GM23338 (cell line): ENCODE data around the gene FBXO38. TPM values are rescaled to one million over a fixed set of nuclear protein-coding genes. Genes with fewer than 3 reads are reported as not detected.

Experiments
- ATAC-seq: fragments of 200-7000 bp; cut with Tn5 transposase; 3 replicates; pipeline ENCODE4 v1.9.1; 2020
- DNase-seq: peaks from one replicate; pipeline ENCODE4 v3.0.0-alpha.2; 2015; ENCODE audit warnings: low spot score
- H2AFZ ChIP-seq: fragments of 200-600 bp; sonication (generic); 2 replicates; pipeline ENCODE4 v1.8.0; 2016; ENCODE audit warnings: antibody characterized with exemption, mild to moderate bottlenecking, moderate library complexity
- H3F3A ChIP-seq: fragments of 200-600 bp; sonication (generic); replicated peaks from 2 replicates; pipeline ENCODE4 v1.8.0; 2017; ENCODE audit warnings: antibody characterized with exemption, mixed run types, low read depth
- H3K27ac ChIP-seq: fragments of 200-600 bp; sonication (generic); 2 replicates; pipeline ENCODE4 v1.6.1; 2016; ENCODE audit warnings: low read depth
- H3K27me3 ChIP-seq: fragments of 200-600 bp; sonication (generic); 2 replicates; pipeline ENCODE4 v1.8.0; 2016; ENCODE audit warnings: mild to moderate bottlenecking, mixed run types, moderate library complexity; ENCODE audit not compliant: insufficient read depth
- H3K36me3 ChIP-seq: fragments of 200-600 bp; sonication (generic); 2 replicates; pipeline ENCODE4 v1.8.0; 2016; ENCODE audit warnings: mild to moderate bottlenecking; ENCODE audit not compliant: insufficient read depth
- H3K4me1 ChIP-seq: fragments of 200-600 bp; sonication (generic); 2 replicates; pipeline ENCODE4 v1.8.0; 2016; ENCODE audit warnings: mild to moderate bottlenecking, moderate library complexity; ENCODE audit not compliant: insufficient read depth
- H3K4me2 ChIP-seq: fragments of 200-600 bp; sonication (generic); 2 replicates; pipeline ENCODE4 v1.7.1; 2017; ENCODE audit warnings: mixed run types
- H3K4me3 ChIP-seq: fragments of 200-600 bp; sonication (generic); 2 replicates; pipeline ENCODE4 v1.6.1; 2016; ENCODE audit warnings: mixed run types
- H3K79me2 ChIP-seq: fragments of 200-600 bp; sonication (generic); replicated peaks from 2 replicates; pipeline ENCODE4 v1.8.0; 2017; ENCODE audit warnings: mild to moderate bottlenecking; ENCODE audit not compliant: insufficient read depth
- H3K9me2 ChIP-seq: fragments of 200-600 bp; sonication (generic); 2 replicates; pipeline ENCODE4 v1.8.0; 2017; ENCODE audit not compliant: insufficient read depth
- H4K20me1 ChIP-seq: fragments of 200-600 bp; sonication (generic); replicated peaks from 2 replicates; pipeline ENCODE4 v1.8.0; 2017; ENCODE audit warnings: mild to moderate bottlenecking; ENCODE audit not compliant: insufficient read depth
- H3K27ac Mint-ChIP-seq: 2 replicates; pipeline ENCODE4 v1.8.0; 2020; ENCODE audit warnings: inconsistent platforms, mild to moderate bottlenecking, moderate library complexity, mixed read lengths
- H3K27me3 Mint-ChIP-seq: 3 replicates; pipeline ENCODE4 v1.8.0; 2022; ENCODE audit warnings: low read depth, mild to moderate bottlenecking, moderate library complexity, mixed read lengths, inconsistent platforms; ENCODE audit not compliant: insufficient read depth, poor library complexity
- H3K36me3 Mint-ChIP-seq: 3 replicates; pipeline ENCODE4 v1.8.0; 2021; ENCODE audit warnings: low read depth, mild to moderate bottlenecking, inconsistent platforms, moderate library complexity, mixed read lengths
- H3K4me1 Mint-ChIP-seq: 3 replicates; pipeline ENCODE4 v1.8.0; 2020; ENCODE audit warnings: mild to moderate bottlenecking, inconsistent platforms, mixed read lengths
- H3K4me3 Mint-ChIP-seq: 3 replicates; pipeline ENCODE4 v1.8.0; 2021; ENCODE audit warnings: moderate library complexity, mild to moderate bottlenecking, inconsistent platforms, mixed read lengths
- H3K9me3 Mint-ChIP-seq: 3 replicates; pipeline ENCODE4 v1.8.0; 2020; ENCODE audit warnings: moderate library complexity, mild to moderate bottlenecking, inconsistent platforms, mixed read lengths
- CREB1 ChIP-seq: fragments of 250-450 bp; sonication (Bioruptor Pico); IDR thresholded peaks from 2 replicates; pipeline ENCODE4 v1.5.0; 2020; ENCODE audit warnings: low read depth, mild to moderate bottlenecking, moderate library complexity
- CTCF ChIP-seq, 2 experiments: fragments of 200-600 bp in 1 of 2; sonication (generic) in 1 of 2; conservative IDR thresholded peaks; 2 replicates each; pipeline versions ENCODE4 v1.5.1 to v1.6.1; 2016 to 2017; ENCODE audit warnings: antibody characterized with exemption in 2 of 2, low read depth in 2 of 2, mild to moderate bottlenecking in 2 of 2, moderate library complexity in 1 of 2
- EZH2 ChIP-seq: fragments of 200-600 bp; sonication (generic); IDR thresholded peaks from one replicate; pipeline ENCODE4 v1.8.0; 2017; ENCODE audit warnings: antibody characterized with exemption, mild to moderate bottlenecking, low read depth; ENCODE audit not compliant: unreplicated experiment
- NANOG ChIP-seq: IDR thresholded peaks from 2 replicates; pipeline ENCODE4 v1.6.1; 2016; ENCODE audit warnings: antibody characterized with exemption, borderline replicate concordance
- REST ChIP-seq: IDR thresholded peaks from one replicate; pipeline ENCODE4 v1.6.1; 2018; ENCODE audit warnings: antibody characterized with exemption; ENCODE audit not compliant: unreplicated experiment
- STAT1 ChIP-seq: IDR thresholded peaks from one replicate; pipeline ENCODE4 v1.6.1; 2016; ENCODE audit warnings: antibody characterized with exemption; ENCODE audit not compliant: unreplicated experiment
- ZNF331 ChIP-seq: fragments of 250-450 bp; sonication (Bioruptor Pico); IDR thresholded peaks from 2 replicates; pipeline ENCODE4 v1.5.0; 2020; ENCODE audit warnings: low read depth, mild to moderate bottlenecking, moderate library complexity
- polyA plus RNA-seq: library from polyadenylated mRNA; unstranded; fragments of >200 nt; fragmentation: Nextera tagmentation; extraction: Ambion mirVana; gene quantifications from 2 replicates; pipeline ENCODE4 v1.2.1, GENCODE V29; 2016
- total RNA-seq: library from RNA; depleted of rRNA; stranded (reverse); fragments of >200 nt; shearing (Covaris generic); gene quantifications from 2 replicates; pipeline ENCODE4 v1.2.3, GENCODE V29; 2014
- TF ChIP-seq, protein P1 (sequence below): IDR thresholded peaks from 2 replicates; pipeline ENCODE4 v1.6.1; 2016; ENCODE audit warnings: antibody characterized with exemption
- TF ChIP-seq, protein P2 (sequence below): fragments of 250-450 bp; sonication (Bioruptor Pico); IDR thresholded peaks from 2 replicates; pipeline ENCODE4 v1.5.0; 2020; ENCODE audit warnings: mild to moderate bottlenecking, moderate library complexity

Gene FBXO38
- total and polyA plus RNA-seq, 2 experiments from 2014 or later: 13.3 to 45.6 TPM

DNA sequence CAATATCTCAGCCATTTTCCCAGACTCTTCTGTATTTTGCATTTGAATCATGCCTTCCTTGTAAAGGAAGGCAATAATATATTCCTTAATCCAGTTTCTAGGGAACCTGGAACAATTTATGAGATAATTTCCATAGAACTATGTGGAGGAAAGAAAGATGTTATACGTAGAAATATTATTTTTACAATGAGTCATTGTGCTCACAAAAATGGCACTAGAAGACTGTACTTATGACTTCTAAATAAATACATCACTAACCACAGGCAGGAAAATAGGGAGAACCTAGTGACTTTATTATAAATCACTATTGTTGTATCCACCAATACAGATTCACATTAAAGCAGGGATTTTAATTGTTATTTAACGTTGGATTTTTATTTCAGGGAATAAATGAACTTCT, 87.6 kb downstream of the FBXO38 start:
- H3K27me3 ChIP-seq: no peaks in the 10 kb centered on the region
- H3K79me2 ChIP-seq: no peaks in the 10 kb centered on the region
- H3F3A ChIP-seq: no peaks in the 10 kb centered on the region
- H3K27ac ChIP-seq: no peak overlapping the region
- H2AFZ ChIP-seq: no peak overlapping the region
- H3K9me2 ChIP-seq: no peaks in the 10 kb centered on the region
- Mint-ChIP-seq H3K36me3 (no peaks in the 10 kb centered on the region), H3K4me1 (no peaks in the 10 kb centered on the region), H3K4me3 (no peak overlapping the region), H3K9me3 (no peaks in the 10 kb centered on the region), H3K27ac (no peak overlapping the region), H3K27me3 (no peaks in the 10 kb centered on the region)
- H3K4me3 ChIP-seq: no peak overlapping the region
- no peak overlapping the region for H3K4me2 ChIP-seq
- TF ChIP-seq CREB1 (CRISPR knock-in tag) (no peak), EZH2 (no peak), ZNF331 (CRISPR knock-in tag) (no peak), NANOG (no peak), REST (no peak), CTCF (conservative IDR thresholded peaks at IDR 0.05; ENCODE audit: low read depth in 2 of 2) (no peak), STAT1 (no peak)
- TF ChIP-seq, protein P1, sequence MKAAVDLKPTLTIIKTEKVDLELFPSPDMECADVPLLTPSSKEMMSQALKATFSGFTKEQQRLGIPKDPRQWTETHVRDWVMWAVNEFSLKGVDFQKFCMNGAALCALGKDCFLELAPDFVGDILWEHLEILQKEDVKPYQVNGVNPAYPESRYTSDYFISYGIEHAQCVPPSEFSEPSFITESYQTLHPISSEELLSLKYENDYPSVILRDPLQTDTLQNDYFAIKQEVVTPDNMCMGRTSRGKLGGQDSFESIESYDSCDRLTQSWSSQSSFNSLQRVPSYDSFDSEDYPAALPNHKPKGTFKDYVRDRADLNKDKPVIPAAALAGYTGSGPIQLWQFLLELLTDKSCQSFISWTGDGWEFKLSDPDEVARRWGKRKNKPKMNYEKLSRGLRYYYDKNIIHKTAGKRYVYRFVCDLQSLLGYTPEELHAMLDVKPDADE: no peak
- TF ChIP-seq, protein P2, sequence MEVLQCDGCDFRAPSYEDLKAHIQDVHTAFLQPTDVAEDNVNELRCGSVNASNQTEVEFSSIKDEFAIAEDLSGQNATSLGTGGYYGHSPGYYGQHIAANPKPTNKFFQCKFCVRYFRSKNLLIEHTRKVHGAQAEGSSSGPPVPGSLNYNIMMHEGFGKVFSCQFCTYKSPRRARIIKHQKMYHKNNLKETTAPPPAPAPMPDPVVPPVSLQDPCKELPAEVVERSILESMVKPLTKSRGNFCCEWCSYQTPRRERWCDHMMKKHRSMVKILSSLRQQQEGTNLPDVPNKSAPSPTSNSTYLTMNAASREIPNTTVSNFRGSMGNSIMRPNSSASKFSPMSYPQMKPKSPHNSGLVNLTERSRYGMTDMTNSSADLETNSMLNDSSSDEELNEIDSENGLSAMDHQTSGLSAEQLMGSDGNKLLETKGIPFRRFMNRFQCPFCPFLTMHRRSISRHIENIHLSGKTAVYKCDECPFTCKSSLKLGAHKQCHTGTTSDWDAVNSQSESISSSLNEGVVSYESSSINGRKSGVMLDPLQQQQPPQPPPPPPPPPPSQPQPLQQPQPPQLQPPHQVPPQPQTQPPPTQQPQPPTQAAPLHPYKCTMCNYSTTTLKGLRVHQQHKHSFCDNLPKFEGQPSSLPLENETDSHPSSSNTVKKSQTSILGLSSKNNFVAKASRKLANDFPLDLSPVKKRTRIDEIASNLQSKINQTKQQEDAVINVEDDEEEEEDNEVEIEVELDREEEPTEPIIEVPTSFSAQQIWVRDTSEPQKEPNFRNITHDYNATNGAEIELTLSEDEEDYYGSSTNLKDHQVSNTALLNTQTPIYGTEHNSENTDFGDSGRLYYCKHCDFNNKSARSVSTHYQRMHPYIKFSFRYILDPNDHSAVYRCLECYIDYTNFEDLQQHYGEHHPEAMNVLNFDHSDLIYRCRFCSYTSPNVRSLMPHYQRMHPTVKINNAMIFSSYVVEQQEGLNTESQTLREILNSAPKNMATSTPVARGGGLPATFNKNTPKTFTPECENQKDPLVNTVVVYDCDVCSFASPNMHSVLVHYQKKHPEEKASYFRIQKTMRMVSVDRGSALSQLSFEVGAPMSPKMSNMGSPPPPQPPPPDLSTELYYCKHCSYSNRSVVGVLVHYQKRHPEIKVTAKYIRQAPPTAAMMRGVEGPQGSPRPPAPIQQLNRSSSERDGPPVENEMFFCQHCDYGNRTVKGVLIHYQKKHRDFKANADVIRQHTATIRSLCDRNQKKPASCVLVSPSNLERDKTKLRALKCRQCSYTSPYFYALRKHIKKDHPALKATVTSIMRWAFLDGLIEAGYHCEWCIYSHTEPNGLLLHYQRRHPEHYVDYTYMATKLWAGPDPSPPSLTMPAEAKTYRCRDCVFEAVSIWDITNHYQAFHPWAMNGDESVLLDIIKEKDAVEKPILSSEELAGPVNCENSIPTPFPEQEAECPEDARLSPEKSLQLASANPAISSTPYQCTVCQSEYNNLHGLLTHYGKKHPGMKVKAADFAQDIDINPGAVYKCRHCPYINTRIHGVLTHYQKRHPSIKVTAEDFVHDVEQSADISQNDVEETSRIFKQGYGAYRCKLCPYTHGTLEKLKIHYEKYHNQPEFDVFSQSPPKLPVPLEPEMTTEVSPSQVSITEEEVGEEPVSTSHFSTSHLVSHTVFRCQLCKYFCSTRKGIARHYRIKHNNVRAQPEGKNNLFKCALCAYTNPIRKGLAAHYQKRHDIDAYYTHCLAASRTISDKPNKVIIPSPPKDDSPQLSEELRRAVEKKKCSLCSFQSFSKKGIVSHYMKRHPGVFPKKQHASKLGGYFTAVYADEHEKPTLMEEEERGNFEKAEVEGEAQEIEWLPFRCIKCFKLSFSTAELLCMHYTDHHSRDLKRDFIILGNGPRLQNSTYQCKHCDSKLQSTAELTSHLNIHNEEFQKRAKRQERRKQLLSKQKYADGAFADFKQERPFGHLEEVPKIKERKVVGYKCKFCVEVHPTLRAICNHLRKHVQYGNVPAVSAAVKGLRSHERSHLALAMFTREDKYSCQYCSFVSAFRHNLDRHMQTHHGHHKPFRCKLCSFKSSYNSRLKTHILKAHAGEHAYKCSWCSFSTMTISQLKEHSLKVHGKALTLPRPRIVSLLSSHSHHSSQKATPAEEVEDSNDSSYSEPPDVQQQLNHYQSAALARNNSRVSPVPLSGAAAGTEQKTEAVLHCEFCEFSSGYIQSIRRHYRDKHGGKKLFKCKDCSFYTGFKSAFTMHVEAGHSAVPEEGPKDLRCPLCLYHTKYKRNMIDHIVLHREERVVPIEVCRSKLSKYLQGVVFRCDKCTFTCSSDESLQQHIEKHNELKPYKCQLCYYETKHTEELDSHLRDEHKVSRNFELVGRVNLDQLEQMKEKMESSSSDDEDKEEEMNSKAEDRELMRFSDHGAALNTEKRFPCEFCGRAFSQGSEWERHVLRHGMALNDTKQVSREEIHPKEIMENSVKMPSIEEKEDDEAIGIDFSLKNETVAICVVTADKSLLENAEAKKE (CRISPR knock-in tag): no peak
- DNase-seq: no peak
- no peaks in the 10 kb centered on the region for H4K20me1 ChIP-seq
- H3K36me3 ChIP-seq: no peaks in the 10 kb centered on the region
- H3K4me1 ChIP-seq: no peaks in the 10 kb centered on the region
- no peak for ATAC-seq
